Epithelial cell of esophagus (primary cell): ENCODE data around the gene BCOR.

ENCODE experiments used
- DNase-seq: peaks from one replicate; pipeline ENCODE4 v3.0.0; 2010; ENCODE audit warnings: low read depth
- H3K4me3 ChIP-seq: 2 replicates; pipeline ENCODE4 v1.5.1; 2011; ENCODE audit warnings: mild to moderate bottlenecking, low read length, control low read depth
- TF ChIP-seq, protein P1 (sequence below): IDR thresholded peaks from 2 replicates; pipeline ENCODE4 v1.5.1; 2011; ENCODE audit warnings: low read depth, mild to moderate bottlenecking, low read length, control low read depth, inconsistent platforms; ENCODE audit not compliant: insufficient read depth; ENCODE audit errors: missing control alignments

The BCOR gene

DNA sequence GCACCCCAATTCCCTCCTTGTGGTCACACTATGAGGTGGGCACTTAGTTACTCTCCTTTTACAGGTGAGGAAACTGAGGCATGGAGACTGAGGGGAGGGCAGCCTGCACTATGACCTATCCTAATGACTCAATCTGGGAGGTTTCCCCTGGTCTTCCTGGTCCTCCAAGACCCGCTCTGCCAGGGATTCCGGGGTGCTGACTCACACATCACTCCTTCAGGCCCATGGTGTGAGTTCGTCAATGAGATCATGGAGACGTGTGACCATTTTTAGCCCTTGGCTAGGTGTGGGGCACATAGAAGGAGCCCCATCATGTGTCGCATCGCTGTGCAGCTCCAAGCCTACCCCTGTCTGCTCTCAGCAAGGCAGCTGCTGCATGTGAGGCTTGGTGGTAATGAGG, 32.4 kb upstream of the BCOR start:
- TF ChIP-seq, protein P1, sequence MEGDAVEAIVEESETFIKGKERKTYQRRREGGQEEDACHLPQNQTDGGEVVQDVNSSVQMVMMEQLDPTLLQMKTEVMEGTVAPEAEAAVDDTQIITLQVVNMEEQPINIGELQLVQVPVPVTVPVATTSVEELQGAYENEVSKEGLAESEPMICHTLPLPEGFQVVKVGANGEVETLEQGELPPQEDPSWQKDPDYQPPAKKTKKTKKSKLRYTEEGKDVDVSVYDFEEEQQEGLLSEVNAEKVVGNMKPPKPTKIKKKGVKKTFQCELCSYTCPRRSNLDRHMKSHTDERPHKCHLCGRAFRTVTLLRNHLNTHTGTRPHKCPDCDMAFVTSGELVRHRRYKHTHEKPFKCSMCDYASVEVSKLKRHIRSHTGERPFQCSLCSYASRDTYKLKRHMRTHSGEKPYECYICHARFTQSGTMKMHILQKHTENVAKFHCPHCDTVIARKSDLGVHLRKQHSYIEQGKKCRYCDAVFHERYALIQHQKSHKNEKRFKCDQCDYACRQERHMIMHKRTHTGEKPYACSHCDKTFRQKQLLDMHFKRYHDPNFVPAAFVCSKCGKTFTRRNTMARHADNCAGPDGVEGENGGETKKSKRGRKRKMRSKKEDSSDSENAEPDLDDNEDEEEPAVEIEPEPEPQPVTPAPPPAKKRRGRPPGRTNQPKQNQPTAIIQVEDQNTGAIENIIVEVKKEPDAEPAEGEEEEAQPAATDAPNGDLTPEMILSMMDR, result no peak
- H3K4me3 ChIP-seq, result no peak overlapping the region
- peak; percentile 83 for DNase-seq

- no peak overlapping the region for H3K4me3 ChIP-seq
- TF ChIP-seq, protein P1, result no peak
- no peak for DNase-seq
Observed at GRCh38 chrX:40127052-40127451, 29.3 kb upstream of the BCOR start.

DNA sequence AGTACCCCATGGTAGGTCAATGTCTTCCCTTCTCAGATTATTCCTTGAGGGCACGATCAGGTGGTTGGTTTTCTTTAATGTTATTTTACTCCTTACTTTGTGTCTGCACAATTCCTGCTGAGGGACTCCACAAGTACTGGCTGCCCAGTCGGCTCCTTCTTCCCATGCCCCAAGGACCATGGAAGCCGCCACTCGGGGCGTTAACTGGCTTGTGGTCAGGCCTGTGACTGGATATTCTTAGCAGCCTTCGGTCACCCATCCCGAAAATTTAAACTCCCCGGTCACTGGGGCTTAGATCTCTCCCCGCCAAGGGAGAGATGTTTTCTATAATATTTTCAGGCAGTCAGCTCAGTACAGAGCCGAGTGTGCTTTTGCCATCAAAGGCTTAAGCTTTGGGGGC, 24.7 kb upstream of the BCOR start:
- no peak overlapping the region for H3K4me3 ChIP-seq
- DNase-seq, result no peak
- TF ChIP-seq, protein P1, result no peak

GRCh38 chrX:40121618-40122017, 23.9 kb upstream of the BCOR start:
- DNase-seq, result no peak
- TF ChIP-seq, protein P1, result no peak
- H3K4me3 ChIP-seq, result no peak overlapping the region

- H3K4me3 ChIP-seq, result no peak overlapping the region
- peak; percentile 42 for DNase-seq
- TF ChIP-seq, protein P1, result no peak
Observed at GRCh38 chrX:40120838-40121580, 23.3 kb upstream of the BCOR start.

GRCh38 chrX:40117715-40118285, 20.0 kb upstream of the BCOR start:
- TF ChIP-seq, protein P1, result no peak
- H3K4me3 ChIP-seq, result no peak overlapping the region
- DNase-seq, result no peak

DNA sequence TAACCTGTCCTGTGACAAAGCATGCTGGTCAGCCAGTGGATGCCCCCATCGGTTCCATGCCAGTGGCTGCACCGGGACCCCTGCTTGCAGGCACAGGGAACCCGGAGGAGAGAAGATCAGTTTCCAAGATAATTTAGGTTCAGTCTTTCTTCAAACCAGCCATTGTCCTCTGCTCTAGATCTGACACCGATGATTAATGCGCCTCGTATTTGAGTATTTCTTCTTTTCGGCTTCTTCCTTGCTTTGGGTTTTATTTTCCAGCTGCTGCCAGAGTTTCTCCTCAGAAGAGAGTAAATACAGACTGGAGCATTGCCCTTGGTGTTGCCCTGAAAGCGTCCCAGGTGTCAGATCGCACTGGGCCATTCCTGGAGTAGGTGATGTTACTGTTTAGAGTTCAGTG, 19.2 kb upstream of the BCOR start:
- no peak overlapping the region for H3K4me3 ChIP-seq
- no peak for DNase-seq
- TF ChIP-seq, protein P1, result no peak
